PC-3 (cell line): ENCODE results near the gene TPST1.

ENCODE experiments used
- CTCF ChIP-seq: fragments of 300-600 bp; sonication (generic); conservative IDR thresholded peaks from 2 replicates; pipeline ENCODE4 v1.5.1; 2017; ENCODE audit warnings: antibody characterized with exemption, low read depth, mild to moderate bottlenecking, low read length
- EZH2phosphoT487 ChIP-seq: fragments of 300-600 bp; sonication (generic); IDR thresholded peaks from 2 replicates; pipeline ENCODE4 v1.6.1; 2018; ENCODE audit warnings: mild to moderate bottlenecking, antibody characterized with exemption, low read length, borderline replicate concordance

- TF ChIP-seq EZH2phosphoT487: no peak
- TF ChIP-seq CTCF: no peak
Observed at GRCh38 chr7:66296557-66296956, 91.4 kb downstream of the TPST1 start.
